A204.1 (cell line): ENCODE measurements around the gene OPTN.
A peak's percentile ranks its signal among the peaks of the same experiment; 100 is the strongest.
"Not testable (repeated sequence)": the region's sequence is repeated elsewhere in the genome, so short reads cannot be mapped to it uniquely, and the experiment has no call there.

Experiments used
- FAIRE-seq: peaks from 2 replicates; lab custom pipeline; 2012; peaks lifted over from hg19 to GRCh38; lab: Jason Lieb, UNC

OPTN gene

DNA sequence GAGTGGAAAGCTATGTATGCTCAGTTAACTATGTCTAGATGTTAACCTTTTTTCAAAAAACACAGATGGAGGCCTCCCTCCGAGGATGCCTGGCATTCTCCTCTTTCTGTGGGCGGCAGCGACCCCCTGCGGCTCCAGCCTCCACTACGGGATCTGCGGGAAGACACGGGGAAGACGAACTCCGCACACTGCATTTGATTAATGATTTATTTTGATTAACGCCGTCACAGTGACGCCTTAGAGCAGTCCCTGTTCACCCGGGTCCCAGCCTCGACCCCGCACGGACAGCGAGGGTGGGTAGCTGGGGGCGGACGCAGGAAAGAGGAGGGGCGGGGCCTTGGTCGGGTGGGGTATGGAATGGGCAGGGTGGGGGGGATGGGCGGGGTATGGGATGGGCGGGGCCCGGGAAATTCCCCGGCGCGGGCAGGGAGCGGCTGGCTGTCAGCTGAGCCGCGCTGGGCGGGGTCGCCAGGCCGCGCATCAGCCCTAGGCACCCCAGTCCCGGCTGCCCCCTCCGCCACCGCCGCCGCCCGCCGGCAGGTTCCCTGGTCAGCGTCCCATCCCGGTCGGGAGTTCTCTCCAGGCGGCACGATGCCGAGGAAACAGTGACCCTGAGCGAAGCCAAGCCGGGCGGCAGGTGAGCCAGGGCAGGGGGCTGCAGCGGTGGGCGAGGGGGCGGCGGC is at the start of gene OPTN:
TSS of gene OPTN (plus strand) at position 498 of the 683 bp plus-strand sequence. CDS start 8,960 bp downstream, outside the sequence.
- FAIRE-seq: no peak

DNA sequence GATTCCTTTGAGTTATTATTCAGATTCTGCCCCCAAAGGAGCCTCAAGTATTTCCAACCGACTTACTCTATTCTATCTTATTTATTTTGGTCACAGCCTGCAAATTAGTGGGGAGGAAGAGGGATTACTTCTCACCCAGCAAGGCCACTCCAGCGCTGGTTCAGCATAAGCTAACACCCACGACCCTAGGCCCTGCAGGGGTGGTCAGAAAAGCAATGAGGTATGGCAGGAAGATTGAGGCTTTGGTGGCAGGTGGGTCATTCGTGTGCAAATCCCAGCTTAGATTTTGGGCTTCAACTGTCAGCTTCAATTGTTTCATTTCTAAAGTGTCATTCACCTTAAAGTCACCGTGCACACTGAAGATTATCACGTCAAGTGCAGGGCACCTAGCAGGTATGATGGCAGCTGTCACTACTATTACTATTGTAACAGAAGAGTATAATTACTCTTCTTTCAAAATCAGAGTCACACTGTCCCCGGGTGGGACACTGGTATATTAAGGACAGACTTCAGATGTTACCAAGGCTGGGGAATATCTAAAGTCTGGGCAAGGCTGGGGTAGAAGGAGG is 48.8 kb upstream of the OPTN start:
- FAIRE-seq: no peak

DNA sequence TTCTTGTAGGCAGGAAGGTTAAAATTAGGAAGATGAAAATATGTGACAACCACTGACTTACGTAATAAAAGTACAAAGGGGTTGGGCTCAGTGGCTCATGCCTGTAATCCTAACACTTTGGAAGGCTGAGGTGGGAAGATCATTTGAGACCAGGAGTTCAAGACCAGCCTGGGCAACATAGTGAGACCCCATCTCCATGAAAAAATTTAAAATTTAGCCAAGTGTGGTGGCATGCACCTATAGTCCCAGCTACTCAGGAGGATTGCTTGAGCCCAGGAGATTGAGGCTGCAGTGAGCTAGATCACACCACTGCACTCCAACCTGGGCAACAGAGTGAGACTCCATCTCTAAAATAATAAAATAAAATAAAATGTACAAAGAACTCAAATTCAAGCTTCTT is 46.8 kb upstream of the OPTN start:
- FAIRE-seq: not testable (repeated sequence)

DNA sequence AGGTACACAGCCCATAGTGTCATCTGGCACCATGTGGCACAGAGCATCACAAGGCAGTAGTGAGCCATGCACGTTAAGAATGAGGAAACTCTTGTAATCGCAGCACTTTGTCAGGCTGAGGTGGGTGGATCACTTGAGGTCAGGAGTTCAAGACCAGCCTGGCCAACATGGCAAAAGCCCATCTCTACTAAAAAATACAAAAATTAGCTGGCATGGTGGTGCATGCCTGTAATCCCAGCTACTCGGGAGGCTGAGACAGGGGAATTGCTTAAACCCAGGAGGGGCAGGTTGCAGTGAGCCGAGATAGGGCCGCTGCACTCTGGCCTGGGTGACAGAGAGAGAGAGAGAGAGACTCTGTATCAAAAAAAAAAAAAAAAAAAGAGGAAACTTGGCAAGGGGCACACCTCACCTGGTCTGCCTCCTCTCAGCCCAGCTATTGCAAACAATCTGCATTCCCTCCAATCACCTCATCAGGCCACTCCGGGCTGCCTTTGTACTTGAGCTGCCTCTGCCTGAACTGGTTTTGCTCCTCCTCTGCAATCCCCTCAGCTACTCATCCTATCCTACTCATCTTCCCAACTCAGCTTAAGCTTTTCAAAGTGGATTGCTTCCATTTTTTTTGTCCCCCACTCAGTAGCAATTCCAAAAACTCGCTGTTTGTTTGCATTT is 46.0 kb upstream of the OPTN start:
- FAIRE-seq: no peak

DNA sequence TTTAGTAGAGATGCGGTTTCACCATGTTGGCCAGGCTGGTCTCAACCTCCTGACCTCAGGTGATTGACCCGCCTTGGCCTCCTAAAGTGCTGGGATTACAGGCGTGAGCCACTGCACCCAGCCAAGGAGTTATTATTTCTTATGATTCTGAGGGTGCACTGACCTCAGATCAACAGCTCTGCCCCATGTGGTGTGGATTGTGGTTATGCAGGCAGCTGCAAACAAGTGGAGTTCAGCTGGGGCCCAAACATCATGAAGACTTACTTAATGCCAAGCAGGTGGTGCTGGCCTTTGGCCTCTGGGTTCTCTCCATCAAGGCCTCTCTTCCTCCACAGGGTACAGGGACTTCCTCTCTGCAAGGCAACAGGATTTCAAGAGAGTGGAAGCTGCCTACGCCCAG is 45.1 kb upstream of the OPTN start:
- FAIRE-seq: no peak

DNA sequence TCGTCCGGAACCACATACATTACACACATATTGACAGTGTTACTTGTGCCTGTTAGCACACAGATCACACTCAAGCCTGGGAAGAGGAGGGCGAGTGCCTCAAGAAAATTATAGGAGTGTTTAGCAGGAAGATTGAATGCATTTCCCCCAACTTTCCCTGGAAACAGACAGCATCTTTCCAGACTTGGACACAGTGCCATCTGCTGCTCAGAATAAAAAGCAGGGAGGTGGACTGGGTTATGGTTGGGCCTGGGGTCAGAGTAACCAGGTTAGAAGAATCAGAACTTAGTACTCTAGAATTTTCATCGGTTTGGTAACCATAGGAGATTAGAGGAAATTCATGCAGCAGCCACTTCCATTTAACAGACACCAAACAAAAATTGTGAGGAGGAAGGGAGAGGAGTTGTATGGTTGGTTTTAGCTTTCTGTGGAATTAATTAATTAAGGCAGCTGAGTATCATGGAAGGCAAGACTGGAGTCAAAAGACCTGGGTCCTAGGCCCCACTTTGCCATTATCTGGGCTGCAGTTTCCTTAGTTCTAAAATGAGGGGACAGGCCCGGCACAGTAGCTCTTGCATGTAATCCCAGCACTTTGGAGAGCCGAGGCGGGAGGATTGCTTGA is 43.4 kb upstream of the OPTN start:
- peak; percentile 3 for FAIRE-seq

DNA sequence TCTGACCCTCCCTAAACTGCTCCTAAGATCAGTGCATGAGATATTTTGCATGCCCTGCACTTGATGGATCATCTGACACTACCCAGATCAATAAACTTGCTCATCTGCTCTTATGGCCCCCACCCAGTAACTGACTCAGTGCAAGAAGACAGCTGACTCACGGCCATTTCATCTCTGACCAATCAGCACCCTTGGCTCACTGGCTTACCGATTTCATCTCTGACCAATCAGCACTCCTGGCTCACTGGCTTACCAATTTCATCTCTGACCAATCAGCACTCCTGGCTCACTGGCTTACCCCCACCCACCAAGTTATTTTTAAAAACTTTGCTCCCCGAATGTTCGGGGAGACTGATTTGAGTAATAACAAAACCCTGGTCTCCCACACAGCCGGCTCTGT is 37.2 kb upstream of the OPTN start:
- FAIRE-seq: no peak

DNA sequence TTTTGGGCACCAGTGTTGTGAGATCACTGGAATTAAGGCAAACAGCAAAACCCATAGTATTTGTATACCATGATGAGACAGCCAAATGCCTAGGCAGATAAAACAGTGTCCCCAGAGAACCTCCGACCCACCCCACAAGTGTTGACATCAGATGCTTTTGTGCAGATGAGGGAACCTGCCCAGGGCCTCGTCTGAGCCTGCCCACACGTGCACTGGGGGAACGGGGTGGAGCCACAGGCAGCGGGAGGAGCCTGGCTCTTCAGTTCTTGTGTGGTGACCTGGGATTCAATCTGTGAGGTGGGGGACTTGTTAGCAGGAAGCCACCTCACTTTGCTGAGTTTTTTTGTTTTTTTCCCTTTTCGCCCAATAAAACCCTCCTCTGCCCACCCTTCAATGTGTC is 33.4 kb upstream of the OPTN start:
- no peak for FAIRE-seq

DNA sequence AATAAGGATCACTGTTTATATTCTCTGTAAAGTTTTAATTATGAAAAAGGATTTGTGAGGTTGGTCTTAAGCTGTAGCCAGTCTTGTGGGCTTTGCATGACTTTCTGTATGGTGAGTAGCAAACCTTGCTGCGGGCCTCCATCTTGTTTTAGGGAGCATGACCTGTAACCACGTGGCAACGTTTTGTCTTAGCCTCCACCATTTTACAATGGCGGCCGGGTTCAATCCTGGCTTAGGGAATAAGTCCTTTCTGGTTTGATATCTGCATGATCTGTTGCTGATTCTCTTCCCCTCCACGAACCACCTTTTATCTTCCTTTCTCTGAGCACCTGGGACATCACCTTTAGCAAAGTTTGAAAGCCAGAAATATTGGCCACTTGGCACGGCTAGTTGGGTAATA is 32.5 kb upstream of the OPTN start:
- no peak for FAIRE-seq

DNA sequence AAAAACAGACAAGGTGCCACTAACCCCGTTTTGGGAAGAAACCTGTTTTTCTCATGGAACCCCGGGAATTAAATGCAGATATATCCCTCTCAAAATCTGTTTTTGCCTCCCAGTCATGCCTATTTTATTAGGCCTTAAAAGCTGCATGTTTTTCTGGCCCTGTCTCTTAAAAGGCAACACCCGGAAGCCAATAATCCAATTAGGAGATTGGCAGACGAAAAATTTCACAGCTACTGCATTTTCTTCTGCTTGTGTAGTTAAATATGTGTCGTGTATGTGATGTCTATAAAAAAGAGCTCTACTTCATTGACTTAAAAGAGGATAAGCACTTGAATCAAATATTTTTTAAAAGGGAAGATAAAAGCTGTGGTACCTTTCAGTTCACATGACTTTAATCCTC is 31.9 kb upstream of the OPTN start:
- no peak for FAIRE-seq

DNA sequence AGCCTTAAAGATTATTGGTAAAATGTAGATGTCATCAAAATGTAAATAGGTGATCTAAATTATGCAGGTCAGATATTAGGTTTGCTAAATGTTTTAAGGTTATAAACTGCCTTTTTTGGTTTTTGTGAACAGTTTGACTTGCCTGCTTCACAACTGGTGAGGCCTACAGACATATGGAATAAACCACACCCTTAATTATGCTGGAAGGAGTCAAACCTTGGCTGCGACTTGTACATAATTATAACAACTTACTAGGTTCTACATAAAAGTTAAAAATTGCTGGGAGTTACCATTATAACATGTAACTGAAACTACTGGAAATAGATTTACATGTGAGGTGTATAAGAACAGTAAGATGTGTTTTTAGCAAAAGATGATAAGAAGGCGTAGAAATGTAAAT is 31.5 kb upstream of the OPTN start:
- FAIRE-seq: no peak

DNA sequence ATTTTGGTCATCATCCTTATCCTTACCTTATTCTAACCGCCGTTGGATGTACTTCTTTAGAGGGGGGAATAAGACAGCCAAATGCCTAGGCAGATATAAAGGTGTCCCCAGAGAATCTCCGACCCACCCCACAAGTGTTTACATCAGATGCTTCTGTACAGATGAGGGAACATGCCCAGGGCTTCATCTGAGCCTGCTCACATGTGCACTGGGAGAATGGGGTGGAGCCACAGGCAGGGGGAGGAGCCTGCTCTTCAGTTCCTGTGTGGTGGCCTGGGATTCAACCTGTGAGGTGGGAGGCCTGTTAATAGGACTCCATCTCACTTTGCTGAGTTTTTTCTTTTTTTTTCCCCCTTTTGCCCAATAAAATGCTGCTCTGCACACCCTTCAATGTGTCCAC is 27.6 kb upstream of the OPTN start:
- no peak for FAIRE-seq

DNA sequence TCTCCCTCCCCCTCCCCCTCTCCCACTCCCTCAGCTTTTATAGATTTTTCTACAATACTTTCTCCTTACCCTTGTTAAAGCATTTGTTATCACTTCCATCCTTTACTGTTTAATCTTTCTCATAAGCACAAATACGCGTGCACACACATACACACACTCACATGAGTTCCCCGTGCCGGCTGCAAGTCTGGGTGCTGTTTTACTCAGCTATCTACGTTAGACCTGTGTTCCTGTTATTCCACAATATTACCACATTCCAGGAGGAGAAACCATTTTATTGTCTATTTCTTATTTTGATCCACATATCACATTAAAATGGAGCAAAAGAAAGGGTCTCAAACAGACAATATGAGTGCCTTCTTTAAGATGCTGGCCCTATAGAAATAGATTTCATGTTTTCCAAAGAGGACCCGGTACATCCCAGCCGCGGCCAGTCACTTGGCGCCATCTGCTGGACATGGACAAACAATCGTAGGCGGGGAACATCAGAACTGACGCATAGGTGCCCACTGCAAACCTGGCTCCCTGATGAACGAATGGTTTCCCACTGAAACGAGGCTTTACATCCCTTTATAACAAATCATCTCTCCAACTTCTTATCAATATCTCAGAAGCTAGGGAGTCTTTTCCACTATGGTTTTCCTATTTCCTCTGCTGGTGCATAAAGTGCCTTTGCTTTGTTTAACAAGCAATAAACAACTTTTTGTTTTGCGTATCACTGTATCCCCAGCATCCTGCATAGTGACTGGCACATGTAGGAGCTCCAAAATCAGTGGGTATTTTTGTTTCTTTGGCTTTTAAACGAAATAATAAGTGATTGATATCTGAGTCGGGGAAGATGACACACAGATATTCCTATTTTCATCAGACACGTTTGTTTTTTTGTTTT is 25.2 kb upstream of the OPTN start:
- FAIRE-seq: peak; percentile 16

DNA sequence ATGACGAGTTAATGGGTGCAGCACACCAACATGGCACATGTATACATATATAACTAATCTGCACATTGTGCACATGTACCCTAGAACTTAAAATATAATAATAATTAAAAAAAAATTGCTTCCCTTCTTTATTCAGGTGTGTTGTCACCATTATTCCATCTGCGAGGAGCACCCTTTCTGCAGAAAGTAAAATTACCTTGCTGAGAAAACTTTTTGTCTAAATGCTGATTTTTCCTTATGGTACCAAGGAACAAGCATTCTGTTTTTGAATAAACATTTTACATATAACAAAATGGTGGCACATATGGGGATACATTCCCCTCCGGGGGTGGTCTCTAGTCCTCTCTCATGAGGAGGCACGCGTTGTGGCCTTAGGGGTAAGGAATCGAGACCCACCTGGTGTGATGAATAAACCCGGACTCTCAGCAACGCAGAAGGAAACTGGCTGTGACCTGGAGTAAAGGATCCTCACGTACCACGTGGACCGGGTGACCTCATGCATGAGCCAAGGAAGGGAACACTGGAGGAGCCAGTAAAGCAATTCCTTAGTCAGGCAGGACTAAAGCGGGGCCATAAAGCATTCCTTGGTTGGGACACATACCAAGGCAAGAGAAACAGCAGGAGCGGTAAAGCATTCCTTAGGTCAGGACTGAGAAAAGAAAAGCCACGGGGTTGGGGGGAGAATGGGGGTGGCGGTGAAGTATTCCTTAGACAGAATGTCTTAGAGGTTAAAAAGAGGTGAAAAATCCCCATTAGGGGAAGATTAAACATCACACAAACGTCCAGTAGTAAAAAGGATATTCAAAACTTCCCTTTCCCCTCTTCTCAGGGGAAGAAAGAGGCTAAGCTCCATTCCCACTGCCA is 20.8 kb upstream of the OPTN start:
- no peak for FAIRE-seq

DNA sequence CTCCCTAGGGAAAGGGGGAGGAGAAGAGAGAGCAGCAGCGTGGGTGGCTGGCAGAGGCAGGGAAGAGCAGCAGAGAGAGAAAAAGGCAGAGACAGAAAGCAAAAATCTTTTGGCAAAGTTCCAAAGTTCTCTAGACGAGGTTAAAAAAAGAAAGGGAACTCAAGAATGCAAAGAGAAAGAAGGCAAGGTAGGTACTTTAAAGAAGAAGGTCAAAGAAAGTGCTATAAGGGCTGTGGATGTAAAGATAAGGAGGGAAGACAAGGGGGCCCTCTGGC is 20.2 kb upstream of the OPTN start:
- no peak for FAIRE-seq

DNA sequence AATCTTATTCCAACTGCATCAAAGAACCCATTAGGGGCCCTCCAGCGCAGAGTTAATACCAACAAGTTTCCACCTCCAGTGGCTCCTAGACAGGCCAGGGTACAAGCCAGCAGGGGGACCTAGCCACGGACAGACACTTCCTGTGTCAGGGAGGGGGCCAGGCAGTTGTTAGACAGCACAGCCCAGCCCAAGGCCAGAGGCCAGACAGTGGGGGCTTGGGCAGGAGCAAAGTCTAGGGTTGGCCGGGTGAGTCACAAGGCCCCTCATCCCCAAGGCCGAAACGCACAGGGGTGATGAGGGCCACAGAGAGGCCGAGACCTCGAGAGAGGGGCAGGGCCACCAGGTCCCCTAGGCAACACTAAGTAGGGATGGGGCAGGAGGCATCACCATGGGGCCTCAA is 19.3 kb upstream of the OPTN start:
- FAIRE-seq: no peak

DNA sequence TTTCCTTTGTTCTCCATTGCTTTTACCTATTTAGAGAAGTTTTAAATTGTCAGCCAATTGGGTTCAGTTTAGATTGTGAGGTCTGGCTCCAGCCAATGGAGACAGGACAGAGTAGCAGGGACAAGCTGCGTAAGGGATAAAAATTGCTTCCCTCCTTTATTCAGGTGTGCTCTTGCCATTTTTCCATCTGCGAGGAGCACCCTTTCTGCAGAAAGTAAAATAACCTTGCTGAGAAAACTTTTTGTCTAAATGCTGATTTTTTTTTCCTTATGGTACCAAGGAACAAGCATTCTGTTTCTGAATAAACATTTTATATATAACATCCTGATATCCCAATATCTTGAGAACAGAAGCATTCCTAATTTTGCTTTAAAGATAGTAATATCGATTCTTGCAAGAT is 16.3 kb upstream of the OPTN start:
- FAIRE-seq: not testable (repeated sequence)

DNA sequence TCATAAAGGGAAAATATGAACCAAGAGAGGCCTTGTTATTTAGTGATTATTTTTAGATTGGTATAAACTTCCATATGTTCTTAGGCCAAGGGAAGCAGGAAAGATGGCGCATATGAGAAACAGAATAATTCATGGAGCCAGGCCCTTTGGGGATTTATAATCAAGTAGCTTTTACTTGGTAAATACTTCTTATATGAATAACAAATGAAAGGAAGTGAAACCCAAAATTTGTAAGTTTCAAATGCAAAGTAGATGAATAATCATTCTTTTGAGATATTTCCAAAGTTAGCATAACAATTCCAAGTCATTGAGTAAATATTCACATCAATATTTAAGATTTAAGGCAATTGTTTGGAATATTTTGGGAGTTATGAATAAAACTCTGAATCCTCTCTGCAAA is 13.9 kb upstream of the OPTN start:
- no peak for FAIRE-seq

DNA sequence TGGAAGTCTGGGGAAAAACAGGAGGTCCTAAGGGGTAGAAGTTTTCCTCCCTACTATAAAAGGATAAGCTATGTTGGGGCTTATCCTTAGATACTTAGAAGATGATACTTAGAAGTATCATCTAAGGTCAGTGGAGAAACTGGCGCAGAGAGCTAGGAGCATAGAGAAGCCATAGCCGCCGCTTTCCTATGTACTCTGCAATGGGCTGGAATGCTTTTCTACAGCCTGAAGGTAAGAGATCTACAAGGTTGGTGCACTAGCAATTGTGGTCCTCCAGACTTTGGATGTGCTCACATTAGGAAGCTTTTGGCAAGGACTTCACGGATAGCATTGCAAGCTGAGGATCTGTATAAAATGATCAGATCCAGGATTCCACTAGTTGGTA is 12.4 kb upstream of the OPTN start:
- no peak for FAIRE-seq

DNA sequence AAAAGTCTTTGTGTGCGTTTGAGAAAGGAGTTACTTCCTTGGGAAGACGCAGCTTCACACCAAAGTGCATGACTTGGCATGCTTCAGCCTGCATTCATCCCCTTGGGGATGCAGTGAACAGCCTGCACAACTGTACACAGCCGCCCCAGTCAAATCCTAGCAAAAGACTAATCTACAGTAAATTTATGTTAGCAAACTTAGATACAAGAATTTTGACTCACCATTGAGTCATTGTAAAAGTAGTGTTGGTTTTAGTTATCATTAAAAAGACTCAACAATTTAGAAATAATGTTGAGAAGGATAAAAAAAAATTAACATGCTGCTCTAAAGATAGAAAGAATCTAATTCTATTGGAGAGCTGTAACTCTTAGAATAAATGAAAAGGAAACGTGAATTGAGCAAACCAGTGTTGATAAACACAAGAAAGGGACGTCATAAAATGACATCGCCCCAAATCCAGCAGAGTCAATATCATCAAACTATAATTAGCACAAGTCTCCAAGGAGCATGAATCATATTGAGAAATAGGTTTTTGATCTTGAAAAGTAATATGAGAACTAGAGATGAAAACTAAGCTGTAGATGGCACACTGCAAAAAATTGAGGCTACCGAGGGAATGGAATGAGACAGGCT is 11.9 kb upstream of the OPTN start:
- FAIRE-seq: no peak

DNA sequence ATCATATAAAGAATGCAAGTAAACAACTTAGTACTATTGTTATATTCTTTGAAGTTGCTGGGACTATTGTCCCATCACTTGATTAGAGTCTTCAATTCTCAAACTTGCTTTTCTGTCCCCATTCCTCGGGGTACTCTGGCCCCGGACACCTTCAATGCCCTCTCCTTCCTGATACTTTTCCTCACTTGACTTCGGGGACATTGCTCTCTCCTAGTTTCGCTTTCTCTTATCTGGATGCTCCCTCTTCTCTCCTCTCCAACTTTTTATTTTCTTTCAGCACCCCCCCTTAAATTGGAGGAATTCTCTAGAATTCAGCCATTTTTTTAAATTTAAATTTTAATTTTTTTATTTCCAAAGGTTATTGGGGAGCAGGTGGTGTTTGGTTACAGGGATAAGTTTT is 10.6 kb upstream of the OPTN start:
- FAIRE-seq: no peak
